Endothelial cell of umbilical vein (primary cell): ENCODE data around the gene TIRAP. TPM values are rescaled to one million over a fixed set of nuclear protein-coding genes. Genes with fewer than 3 reads are reported as not detected.

Experiments
- BruUV-seq: library from RNA; stranded (reverse); fragments of 400-500 nt; replicated peaks from 2 replicates; lab custom pipeline; 2021; lab: Mats Ljungman, UMichigan
- CTCF ChIA-PET: fragments of 300-600, 350-600 bp; sonication (Branson Sonifier 250); formaldehyde crosslinking; loops from one replicate; lab custom pipeline; 2021; ENCODE audit warnings: antibody characterized with exemption, inconsistent platforms; lab: Charles Lee
- POLR2A ChIA-PET: fragments of 300-600, 350-600 bp; sonication (Branson Sonifier 250); formaldehyde crosslinking; loops from one replicate; lab custom pipeline; 2021; ENCODE audit warnings: antibody characterized with exemption, inconsistent platforms; lab: Charles Lee
- DNase-seq: peaks from one replicate; pipeline ENCODE4 v3.0.0-alpha.2; 2011; ENCODE audit warnings: low read depth, low spot score
- FAIRE-seq: peaks from 2 replicates; lab custom pipeline; 2011; peaks lifted over from hg19 to GRCh38; lab: Jason Lieb, UNC
- H2AFZ ChIP-seq: 2 replicates; pipeline ENCODE4 v1.6.0; 2012; ENCODE audit warnings: low read depth, low read length, control low read depth, inconsistent platforms
- H3K27ac ChIP-seq: 2 replicates; pipeline ENCODE4 v1.5.1; 2011; ENCODE audit warnings: low read depth, mild to moderate bottlenecking, control low read depth, low read length, moderate library complexity; ENCODE audit not compliant: insufficient read depth
- H3K27me3 ChIP-seq, 2 experiments: 2 replicates each; pipeline versions ENCODE4 v1.6.0 to v1.6.1; 2011; ENCODE audit warnings: low read length in 2 of 2, mixed read lengths in 1 of 2; ENCODE audit not compliant: control insufficient read depth in 2 of 2, insufficient read depth in 2 of 2
- H3K36me3 ChIP-seq, 2 experiments: 2 replicates in 1 of 2; 3 replicates in 1 of 2; pipeline ENCODE4 v1.5.1; 2011; ENCODE audit warnings: low read length in 2 of 2, mild to moderate bottlenecking in 1 of 2, moderate library complexity in 1 of 2; ENCODE audit not compliant: control insufficient read depth in 2 of 2, insufficient read depth in 2 of 2; ENCODE audit errors: extremely low read depth in 1 of 2
- H3K4me1 ChIP-seq: 3 replicates; pipeline ENCODE4 v1.5.1; 2011; ENCODE audit warnings: mild to moderate bottlenecking, low read length; ENCODE audit not compliant: control insufficient read depth, insufficient read depth; ENCODE audit errors: extremely low read depth
- H3K4me2 ChIP-seq: 2 replicates; pipeline ENCODE4 v1.6.1; 2011; ENCODE audit warnings: low read length, control low read depth, mixed read lengths; ENCODE audit not compliant: insufficient read depth
- H3K4me3 ChIP-seq, 3 experiments: fragments of 200-600 bp in 1 of 3; sonication (generic), shearing (Covaris generic) in 1 of 3; replicated peaks in 1 of 3; 2 replicates each; pipeline ENCODE4 v1.5.1; 2011 to 2016; ENCODE audit warnings: control low read depth in 3 of 3, low read length in 3 of 3, mild to moderate bottlenecking in 2 of 3, inconsistent platforms in 1 of 3, low read depth in 1 of 3, moderate library complexity in 1 of 3; ENCODE audit not compliant: insufficient read depth in 1 of 3
- H3K79me2 ChIP-seq: 2 replicates; pipeline ENCODE4 v1.6.0; 2012; ENCODE audit warnings: low read length, inconsistent platforms; ENCODE audit not compliant: control insufficient read depth, insufficient read depth
- H3K9ac ChIP-seq: replicated peaks from 2 replicates; pipeline ENCODE3; 2011; ENCODE audit warnings: low read length, control low read depth; ENCODE audit not compliant: insufficient read depth; ENCODE audit errors: extremely low read depth
- H3K9me1 ChIP-seq: replicated peaks from 3 replicates; pipeline ENCODE4 v1.6.0; 2011; ENCODE audit warnings: mild to moderate bottlenecking, low read length; ENCODE audit not compliant: control insufficient read depth, insufficient read depth; ENCODE audit errors: extremely low read depth
- H3K9me3 ChIP-seq: replicated peaks from 2 replicates; pipeline ENCODE4 v1.5.1; 2012; ENCODE audit warnings: low read length, inconsistent platforms; ENCODE audit not compliant: control insufficient read depth, insufficient read depth
- H4K20me1 ChIP-seq: replicated peaks from 2 replicates; pipeline ENCODE3; 2011; ENCODE audit warnings: mild to moderate bottlenecking, low read length; ENCODE audit not compliant: control insufficient read depth, insufficient read depth; ENCODE audit errors: extremely low read depth
- CTCF ChIP-seq, 2 donors: IDR thresholded peaks; 1 replicate in 1 of 2; 2 replicates in 1 of 2; pipeline ENCODE4 v1.5.1; 2011; ENCODE audit warnings: low read length in 2 of 2, mild to moderate bottlenecking in 2 of 2, moderate library complexity in 2 of 2, control low read depth in 1 of 2, inconsistent platforms in 1 of 2, low read depth in 1 of 2; ENCODE audit not compliant: insufficient read depth in 1 of 2; ENCODE audit errors: extremely low read depth in 1 of 2
- EZH2 ChIP-seq: IDR thresholded peaks from 2 replicates; pipeline ENCODE4 v1.6.1; 2012; ENCODE audit warnings: borderline replicate concordance, low read depth, mild to moderate bottlenecking, moderate library complexity, low read length, inconsistent platforms; ENCODE audit not compliant: severe bottlenecking
- FOS ChIP-seq: IDR thresholded peaks from 2 replicates; pipeline ENCODE4 v1.6.1; 2011; ENCODE audit warnings: mild to moderate bottlenecking, low read length, moderate library complexity, borderline replicate concordance; ENCODE audit not compliant: insufficient read depth
- GATA2 ChIP-seq: IDR thresholded peaks from 2 replicates; pipeline ENCODE4 v1.7.0; 2011; ENCODE audit warnings: low read depth, mild to moderate bottlenecking, moderate library complexity, mixed read lengths, low read length; ENCODE audit not compliant: insufficient read length, insufficient read depth
- JUN ChIP-seq: IDR thresholded peaks from 2 replicates; pipeline ENCODE4 v1.6.1; 2011; ENCODE audit warnings: borderline replicate concordance, low read depth; ENCODE audit not compliant: insufficient read length, insufficient read depth
- MYC ChIP-seq: IDR thresholded peaks from one replicate; pipeline ENCODE4 v1.6.1; 2011; ENCODE audit warnings: mild to moderate bottlenecking, low read depth, low read length
- POLR2A ChIP-seq: IDR thresholded peaks from 2 replicates; pipeline ENCODE4 v1.6.1; 2012; ENCODE audit warnings: low read depth, mild to moderate bottlenecking, control low read depth, low read length
- POLR2AphosphoS5 ChIP-seq: IDR thresholded peaks from 2 replicates; pipeline ENCODE4 v1.6.1; 2012; ENCODE audit warnings: low read depth, mild to moderate bottlenecking, control low read depth, low read length, moderate library complexity; ENCODE audit not compliant: insufficient read depth
- dilution Hi-C: fragments of 300-500 bp; cut with MboI; formaldehyde crosslinking; loops from one replicate; pipeline ENCODE4 v1.15.0; 2019; ENCODE audit warnings: low sequenced_read_pairs; ENCODE audit not compliant: extremely low pct_ligation_motif_present
- intact Hi-C: fragments of 100-400 bp; cut with micrococcal nuclease; formaldehyde crosslinking; loops from one replicate; pipeline ENCODE4 v1.10.0; 2022
- polyA plus RNA-seq, 4 experiments: library from polyadenylated mRNA; depleted of rRNA in 3 of 4; stranded (reverse) in 3 of 4; unstranded in 1 of 4; fragments of >200 nt; gene quantifications; 2 replicates each; pipeline versions ENCODE4 v1.2.1 to v1.2.3, GENCODE V29; 2011 to 2012; ENCODE audit warnings: missing spikeins in 1 of 4
- total RNA-seq: library from RNA; stranded (reverse); gene quantifications from 2 replicates; pipeline ENCODE4 v1.2.3, GENCODE V29; 2021
- TF ChIP-seq, protein P1 (sequence below): IDR thresholded peaks from 2 replicates; pipeline ENCODE4 v1.6.1; 2011; ENCODE audit not compliant: insufficient read depth, insufficient read length

The TIRAP gene
- total and polyA plus RNA-seq, 2 donors (not counting 3 experiments of a cell fraction or from before 2014, with no cell fraction given), result 9.3 to 11.0 TPM

DNA sequence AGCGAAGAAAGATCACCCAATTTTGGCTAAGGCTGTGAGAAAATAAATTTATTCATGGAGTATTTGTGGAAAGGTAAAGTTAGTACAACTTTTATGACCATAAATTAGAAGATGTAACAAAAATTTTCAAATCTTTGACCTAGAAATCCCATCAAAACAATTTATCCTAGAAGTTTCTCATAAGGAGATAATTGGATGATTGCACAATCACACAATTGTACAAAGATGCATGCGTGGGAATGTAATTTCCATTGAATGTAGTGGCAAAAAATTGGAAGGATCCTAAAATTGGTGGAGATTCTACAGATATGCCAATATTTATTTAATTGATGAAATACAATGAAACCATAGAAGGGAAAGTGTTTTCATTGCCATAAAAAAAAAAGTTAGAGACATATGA lies 25.7 kb upstream of the TIRAP start:
- Histone ChIP-seq H2AFZ (no peak overlapping the region), H4K20me1 (no peaks in the 10 kb centered on the region), H3K9me1 (peaks cover 3% of the 10 kb centered on the region), H3K9me3 (no peaks in the 10 kb centered on the region), H3K9ac (no peak overlapping the region), H3K4me3 (no peak overlapping the region), H3K4me1 (no peaks in the 10 kb centered on the region), H3K27me3 (no peaks in the 10 kb centered on the region), H3K27ac (no peak overlapping the region), H3K79me2 (no peaks in the 10 kb centered on the region), H3K4me2 (no peak overlapping the region), H3K36me3 (peaks cover 13 to 17% of the 10 kb centered on the region in 2 experiments)
- ChIA-PET CTCF (no interaction called here), POLR2A (no interaction called here)
- intact Hi-C loops, result no loop called here
- DNase-seq (no peak), FAIRE-seq (no peak)
- TF ChIP-seq JUN, result no peak
- no peak for TF ChIP-seq EZH2
- no peak for TF ChIP-seq POLR2A
- no peak for TF ChIP-seq MYC
- no peak for TF ChIP-seq FOS
- no peak for TF ChIP-seq POLR2AphosphoS5
- no peak for TF ChIP-seq GATA2
- no peak for TF ChIP-seq CTCF (IDR thresholded peaks at IDR 0.05; ENCODE audit: extremely low read depth in 1 of 2, insufficient read depth in 1 of 2, low read depth in 1 of 2, low read length in 2 of 2)
- TF ChIP-seq, protein P1, sequence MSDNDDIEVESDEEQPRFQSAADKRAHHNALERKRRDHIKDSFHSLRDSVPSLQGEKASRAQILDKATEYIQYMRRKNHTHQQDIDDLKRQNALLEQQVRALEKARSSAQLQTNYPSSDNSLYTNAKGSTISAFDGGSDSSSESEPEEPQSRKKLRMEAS, result no peak
- no TSS peak for BruUV-seq
- dilution Hi-C loops, result no loop called here
